Vagina (tissue), 2 donors: ENCODE results near the gene PAAF1.

Experiments
- CTCF ChIP-seq, 3 experiments: fragments of 450-650 bp in 2 of 3; fragments of 200-600 bp in 1 of 3; sonication (generic) in 1 of 3; IDR thresholded peaks; one replicate each; pipeline ENCODE4 v1.5.1; 2017 to 2019; ENCODE audit warnings: antibody characterized with exemption in 3 of 3, mild to moderate bottlenecking in 2 of 3, moderate library complexity in 2 of 3
- POLR2A ChIP-seq, 2 donors: fragments of 450-650 bp; IDR thresholded peaks; one replicate each; pipeline ENCODE4 v1.6.1; 2017; ENCODE audit warnings: antibody characterized with exemption in 2 of 2, mild to moderate bottlenecking in 2 of 2, moderate library complexity in 2 of 2

DNA sequence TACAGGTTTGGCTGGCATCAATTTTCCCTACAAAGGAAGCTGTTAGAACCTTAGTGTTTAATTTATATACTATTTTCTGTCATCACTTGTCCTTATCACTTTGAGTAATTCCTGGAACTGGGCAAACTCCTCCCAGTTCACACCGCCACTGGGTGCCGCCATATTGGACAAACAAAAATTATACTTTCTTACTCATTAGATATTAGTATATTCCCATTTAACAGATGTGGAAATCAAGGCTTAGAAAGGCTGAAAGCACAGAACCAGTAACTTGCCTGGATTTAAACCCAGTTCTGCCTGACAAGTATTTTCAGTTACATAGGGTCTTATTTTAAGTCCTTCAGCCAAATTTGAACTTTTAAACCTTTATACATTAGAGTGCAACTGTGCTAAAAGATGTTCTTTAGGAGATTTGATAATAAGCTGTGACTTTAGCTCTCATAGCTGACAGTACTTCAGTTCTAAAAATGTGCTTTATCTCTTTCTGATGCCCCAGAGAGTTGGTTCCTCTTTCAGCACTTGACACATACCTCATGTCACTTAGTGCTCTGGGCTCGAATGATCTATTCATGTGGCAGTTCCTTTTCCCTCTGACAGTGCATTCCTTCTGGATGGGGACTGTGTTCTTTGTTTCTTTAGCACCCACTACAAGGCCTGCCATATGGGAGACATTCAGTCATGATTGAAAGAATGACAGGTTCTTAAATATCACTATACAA is 25.6 kb upstream of the PAAF1 start:
- no peak for TF ChIP-seq CTCF (IDR thresholded peaks at IDR 0.05)
- TF ChIP-seq POLR2A (IDR thresholded peaks at IDR 0.05): no peak
